DMS153 (cell line): Measurements from ENCODE around the gene FLYWCH2.

Source experiments
- DNase-seq: peaks from one replicate; lab custom pipeline; 2025; lab: John Stamatoyannopoulos, UW

Gene FLYWCH2

GRCh38 chr16:2881783-2882649 is 999 bp upstream of the FLYWCH2 start:
- no peak for DNase-seq

GRCh38 chr16:2883458-2883908 is 468 bp downstream of the FLYWCH2 start:
- DNase-seq, result no peak

GRCh38 chr16:2884041-2884451 is 1.0 kb downstream of the FLYWCH2 start:
- no peak for DNase-seq

- no peak for DNase-seq
Observed at GRCh38 chr16:2894231-2894630, 11.2 kb downstream of the FLYWCH2 start.

- no peak for DNase-seq
Observed at GRCh38 chr16:2895813-2896212, 12.8 kb downstream of the FLYWCH2 start.

- DNase-seq, result no peak
Observed at GRCh38 chr16:2896480-2897010, 13.5 kb downstream of the FLYWCH2 start.

GRCh38 chr16:2897110-2897509 is 14.1 kb downstream of the FLYWCH2 start:
- DNase-seq, result no peak

- DNase-seq, result no peak
Observed at GRCh38 chr16:2898831-2899563, 16.0 kb downstream of the FLYWCH2 start.

- no peak for DNase-seq
Observed at GRCh38 chr16:2899564-2900072, 16.6 kb downstream of the FLYWCH2 start.

GRCh38 chr16:2900526-2901075 is 17.6 kb downstream of the FLYWCH2 start:
- no peak for DNase-seq

GRCh38 chr16:2902337-2903130 is 19.5 kb downstream of the FLYWCH2 start:
- DNase-seq, result no peak

- peak; percentile 44 for DNase-seq
Observed at GRCh38 chr16:2904100-2904921, 21.3 kb downstream of the FLYWCH2 start.

GRCh38 chr16:2904922-2905240 is 21.9 kb downstream of the FLYWCH2 start:
- DNase-seq, result no peak

GRCh38 chr16:2905241-2905987 is 22.4 kb downstream of the FLYWCH2 start:
- peak; percentile 98 for DNase-seq

- no peak for DNase-seq
Observed at GRCh38 chr16:2905988-2906387, 23.0 kb downstream of the FLYWCH2 start.

GRCh38 chr16:2907084-2907753 is 24.2 kb downstream of the FLYWCH2 start:
- DNase-seq, result peak; percentile 3

- no peak for DNase-seq
Observed at GRCh38 chr16:2910441-2910969, 27.5 kb downstream of the FLYWCH2 start.

- DNase-seq, result peak; percentile 95
Observed at GRCh38 chr16:2911638-2912329, 28.8 kb downstream of the FLYWCH2 start, which contains the start of gene FLYWCH1. TSS of gene FLYWCH1 (plus strand) at chr16:2911931. CDS start at chr16:2929686, 17,755 bp downstream.
